Stimulated activated CD8-positive, alpha-beta memory T cell treated with anti-CD3 and anti-CD28 coated beads, Interleukin-4, amount 100 ng/mL, for 1 hour (primary cell): ENCODE data around the gene KATNAL1.

Experiments
- DNase-seq, 2 donors: peaks; one replicate each; pipeline ENCODE4 v3.0.0-alpha.2; 2020; ENCODE audit warnings: low read depth in 2 of 2, low spot score in 1 of 2

Gene KATNAL1

DNA sequence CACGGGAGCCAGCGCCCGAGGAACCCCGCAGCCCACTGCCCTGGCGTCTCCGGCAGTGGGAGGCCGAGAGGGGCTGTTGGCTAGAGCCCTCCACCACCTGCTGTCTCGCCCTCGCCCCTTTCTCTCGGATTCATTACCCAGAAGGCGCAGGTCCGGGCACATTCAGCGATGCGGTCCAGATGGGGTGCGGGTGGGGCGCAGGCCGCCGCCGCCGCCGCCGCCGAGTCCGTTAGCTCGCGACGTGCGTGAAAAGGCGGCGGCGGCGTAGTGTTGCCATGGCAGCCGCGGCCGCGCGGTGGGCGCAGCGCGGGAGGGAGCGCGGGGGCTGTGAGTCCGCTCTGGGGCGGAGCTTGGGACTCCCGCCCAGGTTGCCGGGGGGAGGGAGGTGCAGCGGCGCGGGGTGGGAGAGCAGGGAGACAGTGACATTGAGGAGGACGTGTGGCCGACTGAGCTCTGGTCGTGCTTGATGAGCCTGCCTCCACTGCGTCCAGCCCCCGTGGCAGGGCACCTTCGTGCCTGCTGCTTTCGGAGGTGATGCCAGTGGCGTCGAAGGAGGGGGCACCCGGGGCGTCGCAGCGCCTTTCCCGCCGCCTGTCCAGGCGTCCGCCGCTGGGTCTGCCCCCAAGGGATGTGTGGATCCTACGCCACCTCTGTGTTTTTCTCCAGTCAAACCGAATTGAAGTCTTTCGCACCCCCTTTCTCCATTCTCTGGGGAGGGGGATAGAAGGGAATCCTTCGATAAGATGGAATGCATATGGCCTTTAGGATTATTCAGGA, at the start of gene KATNAL1:
TSS of gene KATNAL1 (minus strand) at position 358 of the 777 bp plus-strand sequence. CDS start 23,774 bp downstream, outside the sequence.
- DNase-seq: peak; percentile 37 to 46

DNA sequence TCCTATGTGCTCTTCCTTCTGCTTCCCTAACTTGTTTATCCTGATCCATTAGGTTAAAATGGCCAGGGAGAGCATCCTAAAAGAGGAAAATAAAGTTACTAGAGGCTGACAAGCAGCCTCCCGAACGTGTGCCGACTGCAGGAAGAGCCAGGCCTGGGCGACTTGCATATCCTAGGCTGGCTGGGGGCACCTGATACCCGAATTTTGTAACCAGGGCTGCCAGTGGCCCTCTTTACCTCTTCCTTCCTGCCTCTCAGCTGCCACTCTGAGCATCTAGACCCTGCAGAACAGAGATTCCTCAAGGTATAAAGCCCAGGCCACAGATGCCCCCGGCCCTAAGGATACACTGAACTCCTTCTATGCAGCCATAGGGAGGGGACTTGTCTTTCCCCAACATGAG, 48.5 kb upstream of the KATNAL1 start:
- no peak for DNase-seq

DNA sequence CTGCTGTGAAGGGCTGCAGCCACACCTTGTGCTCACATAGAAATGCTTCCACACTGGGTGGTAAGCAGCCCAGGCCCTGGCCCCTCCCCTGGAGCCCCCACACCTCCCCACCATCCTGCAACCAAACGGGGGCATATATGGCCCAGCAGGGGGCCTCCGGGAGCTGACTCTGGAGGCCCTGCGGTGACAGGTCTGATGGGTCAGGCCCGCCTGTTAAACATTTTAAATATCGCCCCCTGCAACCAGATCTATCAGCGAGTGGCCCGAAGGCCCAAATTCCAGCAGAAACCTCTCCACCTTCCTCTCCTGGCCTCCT, 48.0 kb upstream of the KATNAL1 start:
- DNase-seq: peak in 1 of 2 donors; percentile 19

DNA sequence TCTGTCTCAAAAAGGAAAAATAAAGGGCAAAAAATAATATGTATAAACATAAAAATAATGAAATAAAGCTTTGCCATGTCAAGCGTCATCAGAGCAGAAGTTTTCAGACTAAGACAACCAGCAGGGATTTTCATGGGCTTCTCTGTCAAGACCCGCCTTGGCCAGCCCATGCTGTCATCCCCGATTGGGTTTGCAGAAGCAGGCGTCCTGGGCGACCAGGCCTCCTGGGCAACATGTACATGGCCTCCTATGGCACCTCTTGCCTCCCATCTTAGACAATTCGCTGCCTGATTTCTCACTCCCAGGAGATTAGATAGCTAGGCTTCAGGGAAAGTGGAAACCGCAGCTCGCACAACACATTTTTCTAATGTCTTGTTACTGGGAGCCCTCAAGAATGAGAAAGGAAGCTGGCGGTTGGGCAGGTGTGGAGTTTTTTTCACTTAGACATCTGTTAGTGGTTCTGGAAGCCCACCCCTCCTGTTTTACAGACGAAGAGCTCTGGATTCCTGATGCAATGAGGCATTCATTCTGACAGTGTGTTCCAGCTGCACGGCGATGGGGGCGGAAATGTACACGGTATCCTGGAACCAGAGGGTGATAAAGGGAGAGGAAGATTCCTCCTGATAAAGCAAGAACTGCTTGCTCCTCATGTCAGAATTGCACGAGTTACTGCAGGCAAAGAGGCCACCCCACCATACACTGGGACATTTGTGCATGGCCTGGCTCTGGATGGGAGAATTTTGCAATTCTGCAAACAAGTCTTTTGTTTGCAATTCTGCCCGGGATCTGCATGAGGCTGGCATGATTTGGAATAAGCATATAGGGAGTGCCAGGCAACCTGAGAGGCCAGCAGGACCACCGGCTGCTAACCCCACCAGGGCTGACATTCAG, 47.4 kb upstream of the KATNAL1 start:
- no peak for DNase-seq

DNA sequence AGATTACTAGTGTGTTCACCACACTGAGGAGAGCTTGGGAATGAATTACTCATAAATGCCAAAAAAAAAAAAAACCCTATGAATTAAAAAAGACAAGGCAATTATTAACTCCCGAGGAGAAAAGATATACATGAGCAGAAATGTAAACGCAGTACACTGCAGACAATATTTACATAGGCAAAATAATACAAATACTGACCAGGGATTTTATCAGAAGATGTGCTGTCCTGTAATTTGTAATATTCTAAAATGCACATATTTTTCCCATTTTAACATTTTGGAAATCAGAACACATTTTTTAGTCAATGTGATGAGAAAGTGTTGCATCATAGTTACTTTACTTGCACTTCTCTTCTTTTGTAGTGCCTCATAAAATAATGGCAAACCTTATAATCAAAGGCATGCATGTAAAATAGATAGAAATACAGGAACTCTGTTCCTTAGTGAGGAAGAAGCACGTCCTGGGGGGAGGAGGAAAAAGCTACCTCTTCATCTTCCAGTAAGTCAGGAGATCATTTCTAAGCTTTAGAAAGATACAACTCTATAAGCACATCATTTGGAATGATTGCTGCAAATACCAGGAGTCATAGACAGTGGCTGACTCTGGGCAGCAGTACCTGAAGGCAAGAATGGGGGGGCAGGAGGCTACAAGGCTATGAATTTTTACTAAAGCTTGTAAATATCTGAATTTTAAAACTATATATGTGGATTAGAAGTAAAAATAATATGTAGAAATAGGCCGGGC, 46.3 kb upstream of the KATNAL1 start:
- DNase-seq: no peak

DNA sequence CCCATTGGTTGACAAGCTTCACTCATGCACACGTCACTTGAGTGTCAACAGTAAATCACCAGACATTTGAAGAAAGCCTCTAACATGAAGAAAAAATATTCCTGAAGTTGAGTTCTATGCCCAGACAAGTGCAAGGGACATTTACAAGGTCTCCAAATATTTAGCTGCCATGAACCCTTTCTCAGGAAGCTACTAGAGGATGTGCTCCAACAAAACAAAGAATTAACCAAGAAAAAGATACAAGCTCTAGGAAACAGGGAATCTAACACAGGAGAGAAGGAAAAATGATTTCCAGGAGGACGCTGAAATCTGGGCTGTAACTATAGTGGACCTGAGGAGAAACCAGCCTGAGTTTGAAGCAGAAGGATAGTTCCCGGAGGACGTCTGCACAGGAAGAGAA, 45.7 kb upstream of the KATNAL1 start:
- no peak for DNase-seq

DNA sequence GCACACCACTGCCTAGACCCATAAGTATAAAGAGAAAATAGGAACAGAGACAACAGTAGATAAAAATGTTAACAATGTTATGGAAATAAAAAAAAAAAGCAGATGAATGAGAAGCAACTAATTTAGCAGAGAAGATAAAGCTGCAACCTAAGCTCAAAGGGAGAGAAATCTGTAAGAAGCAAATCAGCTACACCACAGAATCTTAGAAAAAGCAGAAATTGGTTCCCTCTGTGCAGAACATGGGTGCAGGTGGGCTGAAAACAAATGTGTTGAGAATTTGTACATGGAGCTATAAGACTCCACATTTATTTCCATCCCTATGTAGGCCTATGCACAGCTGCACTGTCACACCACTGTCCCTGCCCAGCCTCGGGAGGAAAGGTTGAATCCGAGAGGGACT, 44.8 kb upstream of the KATNAL1 start:
- no peak for DNase-seq

DNA sequence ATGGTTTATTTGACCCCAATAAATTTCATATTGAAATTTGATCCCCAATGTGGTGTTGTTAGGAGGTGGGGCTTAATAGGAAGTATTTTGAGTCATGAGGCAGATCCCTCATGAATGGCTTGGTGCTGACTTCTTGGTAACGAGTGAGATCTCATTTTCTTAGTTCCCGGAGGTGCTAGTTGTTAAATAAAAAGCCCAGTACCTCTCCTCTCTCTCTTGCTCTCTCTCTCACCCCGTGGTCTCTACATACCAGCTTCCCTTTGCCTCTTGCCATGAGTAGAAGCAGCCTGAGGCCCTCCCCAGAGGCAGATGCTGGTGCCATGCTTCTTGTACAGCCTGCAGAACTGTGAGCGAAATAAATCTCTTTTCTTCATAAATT, 39.4 kb upstream of the KATNAL1 start:
- DNase-seq: no peak

DNA sequence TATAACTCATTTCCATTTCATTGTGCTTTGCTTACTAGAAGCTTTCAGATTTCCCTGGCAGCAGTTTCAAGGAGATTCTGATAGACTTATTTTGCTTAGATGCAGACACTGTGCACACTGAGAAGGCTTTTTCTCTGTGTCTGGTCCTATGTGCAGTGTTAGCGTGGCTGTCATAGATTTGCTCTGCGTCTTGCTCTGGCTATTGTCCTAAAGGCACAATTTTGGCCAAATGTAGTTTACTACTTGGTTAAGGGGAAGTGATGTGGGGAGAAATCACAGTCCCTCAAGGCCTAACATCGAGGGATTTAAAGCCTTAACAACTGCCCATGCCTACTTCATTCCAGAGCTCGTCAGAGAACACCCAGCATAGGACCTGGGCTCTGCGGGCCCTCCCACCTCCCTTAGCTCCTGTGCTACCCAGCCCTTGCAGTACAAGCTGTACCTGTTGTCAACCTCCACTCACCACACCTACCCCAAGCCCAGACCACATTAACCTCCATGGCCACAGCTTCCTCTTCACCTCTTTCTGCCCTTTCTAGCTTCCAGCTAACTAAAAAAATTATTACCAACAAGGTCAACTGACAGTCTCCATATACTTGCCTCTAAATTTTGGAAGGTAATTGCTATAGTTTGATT, 38.9 kb upstream of the KATNAL1 start:
- peak in 1 of 2 donors; percentile 16 for DNase-seq

DNA sequence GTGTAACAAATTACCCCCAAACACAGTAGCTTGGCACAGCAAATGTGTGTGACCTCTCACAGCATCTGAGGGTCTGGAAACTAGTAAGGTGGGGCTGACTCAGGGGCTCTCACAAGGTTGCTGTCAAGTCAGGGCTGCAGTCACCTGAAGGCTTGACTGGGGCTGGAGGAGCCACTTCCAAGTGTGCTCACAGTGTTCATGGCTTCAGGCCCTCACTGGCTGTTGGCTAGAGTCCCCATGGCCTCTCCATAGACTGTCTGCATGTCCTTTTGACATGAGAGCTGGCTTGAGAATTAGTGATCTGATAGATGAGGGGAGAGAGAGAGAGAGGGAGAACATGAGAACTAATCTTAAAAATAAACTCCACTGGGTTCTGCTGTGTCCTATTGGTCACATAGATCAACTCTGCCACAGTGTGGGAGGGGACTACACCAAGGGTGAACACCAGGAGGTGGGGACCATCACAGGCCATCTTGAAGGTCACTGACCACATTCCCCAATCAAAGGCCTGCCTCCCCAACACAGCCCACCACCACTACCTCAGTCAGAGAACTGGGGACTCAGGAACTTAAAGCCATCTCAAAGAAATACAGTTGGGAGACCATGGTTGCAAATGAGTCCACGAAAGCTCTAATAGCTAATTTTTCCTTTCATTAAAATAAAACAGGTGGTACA, 38.2 kb upstream of the KATNAL1 start:
- DNase-seq: no peak

DNA sequence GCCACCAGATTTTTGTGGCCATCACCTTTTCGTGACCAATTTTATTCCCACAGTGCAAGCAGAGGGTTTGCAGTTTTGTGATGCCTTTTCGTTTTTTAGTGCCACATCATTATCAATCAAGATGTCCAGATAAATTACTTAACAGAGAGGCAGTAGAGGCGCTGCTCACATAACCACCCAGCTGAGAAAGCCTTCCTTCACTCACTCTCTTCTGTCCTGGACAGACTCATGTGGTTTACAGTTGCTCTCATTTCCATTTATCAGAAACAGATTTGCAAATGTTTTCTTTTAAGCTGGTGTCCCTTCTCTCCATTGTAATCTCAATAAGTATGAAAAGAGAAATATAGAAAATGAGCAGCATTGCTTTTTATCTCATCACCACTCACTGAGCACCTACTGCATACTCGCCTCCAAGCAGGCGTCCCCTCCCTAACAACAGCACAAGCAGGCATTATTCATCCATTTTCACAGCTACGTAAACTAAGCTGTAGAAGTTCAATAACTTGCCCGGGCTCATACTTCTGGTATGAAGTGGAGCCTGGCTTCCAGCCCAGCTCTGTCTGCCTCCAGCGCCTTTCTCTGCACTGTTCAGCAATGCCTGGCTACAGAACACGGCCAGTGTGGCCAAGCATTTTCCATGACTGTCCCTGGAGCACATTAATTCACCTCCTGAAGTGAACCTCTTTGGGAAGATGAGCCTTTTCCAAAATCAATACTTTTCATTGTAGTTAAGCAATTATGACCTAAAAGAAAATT, 34.6 kb upstream of the KATNAL1 start:
- no peak for DNase-seq

DNA sequence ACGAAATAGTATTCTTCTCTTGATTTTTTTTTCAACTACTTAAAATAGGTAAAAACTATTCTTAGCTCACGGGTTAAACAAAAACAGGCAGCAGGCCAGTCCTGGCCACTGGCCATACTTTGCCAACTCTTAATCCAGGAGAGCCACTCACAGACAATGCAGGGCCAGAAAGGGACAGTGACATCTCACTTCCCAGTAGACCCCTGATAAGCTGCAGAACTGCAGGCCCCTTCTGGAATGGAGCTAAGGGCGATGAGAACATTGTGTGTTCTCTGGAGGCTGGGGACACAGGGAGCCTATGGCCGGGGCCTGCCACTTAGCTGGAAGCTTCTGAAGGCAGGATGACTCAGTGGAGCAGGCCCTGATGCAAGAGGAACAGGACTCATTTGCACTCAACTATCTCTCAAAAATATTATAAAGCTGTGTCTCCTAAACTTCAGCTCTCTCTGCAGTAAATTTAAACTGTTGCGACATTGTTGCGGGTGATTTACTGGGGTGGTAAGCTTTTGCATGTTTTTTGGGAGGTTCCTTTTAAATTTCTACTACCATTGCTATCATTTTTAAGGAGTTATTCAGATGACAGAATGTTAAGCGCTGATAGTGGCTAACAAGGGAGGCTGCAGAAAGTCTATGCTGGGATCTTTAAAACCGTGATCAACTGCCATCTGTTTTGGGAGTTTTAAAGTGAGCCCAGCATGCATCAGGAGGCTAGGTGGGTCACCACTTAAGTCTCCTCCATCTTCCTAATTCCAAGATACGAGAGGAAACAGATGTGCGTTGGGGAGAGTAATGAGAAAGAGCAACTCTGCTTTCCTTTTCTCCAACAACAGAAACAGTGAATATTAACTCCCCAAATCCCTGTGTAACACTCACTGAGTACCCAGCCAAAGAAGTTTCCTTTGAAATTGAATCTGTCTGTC, 33.2 kb upstream of the KATNAL1 start:
- no peak for DNase-seq

DNA sequence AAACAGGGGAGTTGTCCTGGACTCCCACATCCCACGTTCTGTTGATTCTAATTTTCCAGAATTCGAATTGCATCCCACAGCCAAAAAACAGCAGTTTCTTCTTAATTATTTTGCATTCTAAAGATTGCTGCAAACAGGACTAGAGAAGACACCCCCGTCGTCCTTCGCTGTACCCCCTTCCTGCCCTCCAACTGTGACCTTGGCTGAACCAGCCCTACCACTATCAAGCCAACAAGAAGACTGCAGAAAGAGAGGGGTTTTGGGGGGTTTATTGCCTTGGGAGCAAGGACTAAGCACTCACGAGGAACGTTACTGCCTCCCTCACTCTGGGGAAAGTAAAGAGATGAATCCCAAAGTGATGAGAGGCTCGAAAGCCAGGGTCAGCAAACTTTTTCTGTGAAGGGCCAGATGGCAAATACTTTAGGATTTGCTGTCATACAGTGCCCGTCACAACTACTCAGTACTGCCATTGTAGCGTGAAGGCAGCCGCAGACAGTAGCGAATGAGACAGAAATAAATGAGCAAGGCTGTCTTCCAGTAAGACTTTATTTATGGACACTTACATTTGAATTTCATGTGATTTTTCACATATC, 32.5 kb upstream of the KATNAL1 start:
- no peak for DNase-seq

DNA sequence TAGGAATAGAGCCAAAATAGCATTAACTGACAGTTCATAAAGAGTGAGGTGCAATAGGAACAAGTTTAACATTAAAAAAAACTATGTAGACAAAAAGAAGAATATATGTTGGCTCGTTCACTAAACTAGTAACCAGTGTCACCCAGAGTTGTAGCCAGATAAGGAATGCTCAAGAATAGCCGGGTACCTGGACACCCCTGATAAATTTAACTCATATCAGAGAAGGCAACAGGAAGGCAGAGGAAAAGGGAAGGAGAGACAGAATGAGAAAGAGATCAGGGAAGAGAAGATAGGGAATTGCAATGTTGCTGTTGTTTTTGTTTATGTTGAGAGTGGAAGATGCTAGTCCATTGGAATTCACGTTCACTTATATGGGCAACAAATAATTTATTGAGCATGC, 31.6 kb upstream of the KATNAL1 start:
- DNase-seq: no peak

DNA sequence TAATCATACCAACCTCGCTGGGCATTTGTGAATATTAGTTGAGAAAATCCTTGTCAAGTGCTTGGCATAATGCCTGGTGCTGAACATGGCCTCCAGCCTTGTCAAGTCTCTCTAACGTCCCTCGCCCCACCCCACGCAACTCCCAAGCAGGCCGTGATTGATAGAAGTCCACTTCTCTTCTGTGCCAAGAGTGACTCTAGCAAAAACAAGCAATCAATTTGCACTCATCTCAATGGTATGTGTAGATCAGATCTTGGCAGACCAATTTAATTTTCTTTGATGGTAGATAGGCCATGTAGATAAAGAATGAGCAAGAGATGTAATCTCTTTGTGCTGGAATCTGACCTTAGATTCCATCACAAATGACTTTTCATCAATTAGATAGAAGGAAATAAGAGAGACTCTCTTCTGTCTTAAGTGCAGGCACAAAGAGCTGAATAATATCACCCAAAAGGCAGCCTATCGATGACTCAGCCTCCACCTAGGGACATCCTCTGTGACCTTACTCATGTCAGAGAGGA, 31.0 kb upstream of the KATNAL1 start:
- no peak for DNase-seq

DNA sequence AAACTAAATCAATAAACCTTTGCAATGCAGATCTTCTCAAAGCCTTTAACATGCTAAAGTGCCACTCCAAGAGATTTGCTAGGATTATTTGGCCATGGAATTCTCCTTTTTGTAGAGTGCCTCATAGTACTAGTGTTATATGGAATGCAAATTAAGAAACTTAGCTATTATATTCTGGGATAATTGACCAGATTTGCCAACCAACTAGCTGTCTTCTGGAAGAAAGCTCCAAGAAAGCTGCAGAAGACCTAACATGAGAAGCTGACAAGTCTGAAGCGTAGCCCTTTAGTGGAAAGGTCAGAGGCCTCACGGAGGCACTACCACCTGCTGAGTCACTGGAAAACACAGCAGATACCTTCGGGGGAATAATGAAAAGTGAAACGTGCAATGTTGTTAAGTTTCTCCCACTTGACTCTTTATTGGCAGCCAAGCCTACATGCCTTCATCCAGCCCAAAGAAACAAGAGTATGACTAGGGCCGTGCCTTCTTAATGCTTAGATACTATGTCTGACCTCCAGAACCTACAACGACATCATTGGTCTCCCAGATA, 29.8 kb upstream of the KATNAL1 start:
- no peak for DNase-seq

DNA sequence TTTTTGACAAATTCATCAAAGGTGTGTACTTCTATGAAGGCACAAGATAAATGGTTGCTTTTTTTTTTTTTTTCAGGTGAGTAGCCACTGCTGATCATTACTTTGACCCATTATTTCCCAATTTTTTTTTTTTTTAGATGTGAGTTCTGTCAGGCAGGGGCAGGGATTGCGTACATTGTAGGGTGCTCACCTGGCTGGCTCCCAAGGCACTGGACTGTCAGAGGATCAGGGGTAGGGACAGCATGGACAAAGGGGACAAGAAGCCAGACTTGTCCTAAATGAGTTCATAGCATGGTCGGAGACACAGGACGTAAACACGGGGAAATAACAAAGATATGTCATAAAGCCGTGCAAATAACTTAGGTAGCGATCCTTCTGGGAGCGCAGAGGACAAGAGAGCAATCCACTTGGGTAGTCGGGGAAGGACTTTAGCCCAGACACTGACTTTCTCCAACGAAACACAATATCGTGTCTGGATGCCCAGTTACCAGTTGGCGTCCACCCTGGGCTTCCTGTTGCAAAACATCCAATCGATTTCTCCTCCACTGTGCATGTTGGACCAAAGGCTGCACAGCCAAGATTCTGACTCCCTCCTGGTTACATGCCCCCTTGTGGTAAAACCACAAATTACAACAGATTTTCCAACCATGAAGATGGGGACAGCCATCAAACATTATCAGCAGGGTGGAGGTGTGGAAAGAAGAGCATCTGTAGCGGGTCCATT, 27.5 kb upstream of the KATNAL1 start:
- no peak for DNase-seq
